RPMI7951 (cell line): ENCODE results near the gene KCNMA1. TPM values are rescaled to one million over a fixed set of nuclear protein-coding genes. Genes with fewer than 3 reads are reported as not detected.
"Not testable (repeated sequence)": the region's sequence is repeated elsewhere in the genome, so short reads cannot be mapped to it uniquely, and the experiment has no call there.

Source experiments
- DNase-seq: peaks from one replicate; pipeline ENCODE4 v3.0.0-alpha.2; 2012; ENCODE audit warnings: low read depth
- total RNA-seq: library from RNA; depleted of rRNA; stranded (reverse); fragments of >200 nt; shearing (Covaris generic); gene quantifications from 2 replicates; pipeline ENCODE4 v1.2.3, GENCODE V29; 2014

KCNMA1 gene
- total RNA-seq, 1 experiment from 2014 or later = 47.7 TPM

DNA sequence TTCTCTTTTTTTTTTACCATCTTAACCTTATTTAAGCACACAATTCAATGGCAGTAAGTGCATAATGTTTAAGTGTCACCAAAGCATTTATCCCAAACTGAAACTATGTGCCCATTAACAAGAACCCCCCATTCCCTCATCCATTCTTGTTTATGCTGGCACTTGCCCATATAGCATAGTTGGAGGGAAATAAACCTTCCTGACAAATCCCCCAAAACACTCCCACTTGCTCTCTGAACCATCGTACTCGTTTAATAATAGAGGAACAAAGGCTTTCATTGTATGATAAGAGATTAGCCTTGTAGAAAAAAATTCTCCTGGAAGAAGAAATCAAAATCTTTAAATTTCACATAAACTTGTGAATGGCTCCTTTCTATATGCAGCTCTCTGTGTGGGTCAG lies 26.4 kb upstream of the KCNMA1 start:
- no peak for DNase-seq

DNA sequence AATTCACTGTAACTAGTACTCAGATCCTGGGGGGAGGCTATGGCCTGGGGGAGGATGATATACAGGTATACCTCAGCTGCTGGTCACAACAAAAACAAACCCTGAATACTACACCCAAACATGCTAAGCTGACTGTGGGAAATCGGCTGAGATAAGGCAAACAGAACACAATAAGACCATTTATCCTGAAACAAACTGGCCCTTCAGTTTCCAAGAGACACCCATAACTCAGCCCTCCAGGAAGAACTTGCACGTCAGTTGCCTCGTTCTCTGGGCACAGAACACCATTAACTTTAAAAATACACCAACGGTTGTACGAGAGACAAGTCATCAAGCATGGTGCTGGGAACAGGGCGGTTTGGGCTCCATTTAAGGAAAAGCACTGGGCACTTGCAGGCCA lies 24.1 kb upstream of the KCNMA1 start:
- DNase-seq = peak; percentile 50

DNA sequence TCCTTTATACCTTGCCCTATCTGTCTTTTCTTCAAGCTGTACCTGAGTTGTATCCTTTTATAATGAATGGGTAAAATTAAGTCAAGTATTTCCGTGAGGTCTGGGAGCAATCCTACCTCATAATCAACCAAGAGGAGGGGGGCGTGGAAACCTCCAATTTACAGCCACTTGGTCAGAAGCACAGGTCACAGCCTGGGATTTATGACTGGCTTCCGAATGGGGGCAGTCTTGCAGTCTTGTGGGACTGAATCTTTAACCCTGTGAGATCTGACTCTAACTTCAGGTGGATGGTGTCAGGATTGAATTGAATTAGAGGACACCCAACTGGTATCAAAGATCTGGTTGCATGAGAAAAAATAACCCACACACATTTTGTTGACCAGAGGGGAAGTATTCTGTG lies 23.5 kb upstream of the KCNMA1 start:
- DNase-seq = no peak

DNA sequence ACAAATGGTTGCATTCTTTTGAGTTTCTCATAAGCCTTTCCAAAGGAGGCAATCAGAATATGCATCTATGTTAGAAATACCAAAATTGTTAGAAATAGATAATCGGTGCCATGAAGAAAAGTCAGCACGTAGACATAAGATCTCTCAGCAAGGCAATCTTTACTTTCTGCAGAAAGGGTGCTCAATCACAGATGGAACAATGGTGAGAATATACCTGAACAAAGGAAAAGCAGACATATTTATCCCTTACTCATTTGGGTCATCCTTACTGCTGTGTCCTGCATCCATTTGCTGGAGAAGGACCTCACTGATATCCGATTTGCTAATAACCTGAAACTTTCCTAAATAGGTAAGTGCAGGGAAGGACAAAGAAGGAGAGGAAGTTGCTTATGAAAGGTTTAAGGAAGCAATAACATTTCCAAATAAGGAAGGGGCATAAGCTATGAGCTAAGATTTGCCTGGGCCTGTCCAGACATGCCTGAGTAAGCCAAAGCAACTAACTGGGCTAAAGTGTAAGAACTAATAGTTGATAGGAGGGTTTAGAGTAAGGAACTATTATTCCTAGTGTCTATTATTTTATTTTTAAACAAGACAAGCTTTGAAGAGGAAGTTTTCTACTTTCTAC lies 21.6 kb upstream of the KCNMA1 start:
- not testable (repeated sequence) for DNase-seq

- no peak for DNase-seq
These were observed 15.6 kb upstream of the KCNMA1 start for GRCh38 chr10:77653210-77653609.

- no peak for DNase-seq
These were observed 12.0 kb upstream of the KCNMA1 start for GRCh38 chr10:77649333-77650331.

GRCh38 chr10:77648472-77648871 lies 10.9 kb upstream of the KCNMA1 start:
- DNase-seq = no peak

DNA sequence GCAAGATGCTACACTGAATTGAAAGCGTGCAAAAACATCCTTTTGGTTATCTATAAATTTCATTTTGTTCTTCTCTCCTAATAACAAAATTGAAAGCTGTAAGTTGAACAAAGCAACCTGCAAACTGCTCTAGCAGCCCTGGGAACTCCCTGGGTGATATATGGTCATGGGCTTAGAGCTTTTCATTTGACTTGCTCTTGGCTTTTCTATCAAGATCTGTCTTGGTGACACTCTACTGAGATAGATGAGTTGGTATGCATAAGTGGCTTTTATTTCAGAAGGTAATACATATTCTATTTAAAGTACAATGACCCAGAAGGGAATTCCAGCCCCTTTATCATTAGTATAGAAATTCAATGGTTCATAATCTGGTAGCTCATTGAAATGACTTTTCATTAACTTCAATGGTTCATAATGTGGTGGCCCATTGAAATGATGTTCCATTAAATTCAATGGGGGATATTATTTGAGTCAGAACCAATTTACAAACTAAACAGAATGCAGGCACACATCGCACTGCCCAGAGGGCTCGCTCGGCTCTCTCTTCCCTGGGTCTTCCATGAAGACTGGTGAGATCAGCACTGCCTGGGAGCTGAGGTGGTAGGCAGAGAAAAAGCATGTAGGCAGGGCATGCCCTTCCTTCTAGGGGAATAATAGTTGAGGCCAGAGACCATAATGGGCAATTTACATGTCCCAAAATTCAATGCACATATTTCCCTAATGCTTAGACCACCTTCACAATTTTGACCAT lies 10.1 kb upstream of the KCNMA1 start:
- DNase-seq = no peak

DNA sequence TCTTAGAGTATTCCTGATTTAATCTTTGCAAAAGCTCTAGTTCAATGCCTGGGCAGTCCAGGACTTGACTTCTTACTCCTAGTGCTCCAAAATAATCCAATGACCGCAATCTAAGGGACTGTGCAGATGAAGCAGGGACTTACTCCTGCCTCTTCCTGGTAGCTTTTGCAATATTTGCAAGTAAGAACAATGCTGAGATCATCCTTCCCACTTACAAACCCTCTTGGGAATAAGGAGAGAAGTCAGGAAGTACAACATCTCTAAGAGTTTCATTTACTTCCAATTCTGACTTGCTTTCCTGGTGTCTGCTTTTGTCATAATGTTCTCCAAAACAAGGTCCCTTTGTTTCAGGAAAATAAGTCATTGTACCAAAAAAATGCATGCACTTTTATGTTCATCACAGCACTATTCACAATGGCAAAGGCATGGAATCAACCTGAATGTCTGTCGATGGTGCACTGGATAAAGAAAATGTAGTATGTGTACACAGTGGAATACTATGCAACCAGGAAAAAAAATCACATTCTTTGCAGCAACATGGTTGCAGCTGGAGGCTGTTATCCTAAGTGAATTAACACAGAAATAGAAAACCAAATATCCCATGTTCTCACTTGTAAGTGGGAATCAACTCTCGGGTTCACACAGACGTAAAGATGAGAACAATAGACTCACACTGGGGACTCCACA lies 7.1 kb upstream of the KCNMA1 start:
- DNase-seq = no peak

GRCh38 chr10:77643795-77644468 lies 6.3 kb upstream of the KCNMA1 start:
- DNase-seq = peak; percentile 71

- peak; percentile 73 for DNase-seq
These were observed 4.3 kb upstream of the KCNMA1 start for GRCh38 chr10:77641788-77642397.

GRCh38 chr10:77641344-77641743 lies 3.7 kb upstream of the KCNMA1 start:
- DNase-seq = no peak

GRCh38 chr10:77640167-77640566 lies 2.6 kb upstream of the KCNMA1 start:
- DNase-seq = no peak

- no peak for DNase-seq
These were observed 2.1 kb upstream of the KCNMA1 start for GRCh38 chr10:77639756-77640155.

DNA sequence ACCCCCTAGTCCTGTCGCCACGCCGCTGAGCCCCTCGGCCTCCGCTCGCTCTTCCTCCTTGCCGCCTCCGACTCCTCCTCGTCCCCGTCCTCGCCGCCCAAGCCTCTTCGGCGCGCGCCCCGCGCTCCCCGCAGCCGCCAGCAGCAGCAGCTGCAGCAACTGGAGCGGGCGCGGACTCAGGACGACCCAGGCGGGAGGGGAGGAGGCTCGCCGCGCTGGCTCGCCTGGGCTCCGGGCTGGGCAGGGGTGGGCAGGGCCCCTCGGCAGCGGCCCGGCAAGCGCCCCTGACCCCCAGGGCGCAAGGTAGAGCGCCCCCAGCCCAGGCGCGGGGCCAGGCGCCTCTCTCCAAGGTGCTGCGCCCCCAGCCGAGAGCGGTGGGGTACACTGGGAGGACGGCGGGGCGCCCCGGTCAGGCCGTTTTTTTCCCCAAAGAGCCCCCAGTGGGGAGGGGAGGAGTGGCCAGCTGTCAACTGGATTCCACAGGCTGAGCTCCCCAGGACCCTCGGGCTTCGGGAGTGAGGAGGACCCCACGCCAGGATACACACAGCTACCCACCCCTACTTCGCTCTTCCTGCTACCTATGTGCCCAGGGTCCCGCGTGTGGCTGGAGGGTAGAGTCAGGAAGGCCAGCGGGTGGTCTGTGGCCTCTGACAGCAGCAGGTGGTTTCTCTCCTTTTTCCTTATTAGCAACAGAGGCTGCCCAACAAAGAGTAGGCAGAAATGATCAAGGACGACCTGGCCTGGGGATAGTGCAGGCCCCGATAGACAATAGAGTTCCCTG lies 903 bp upstream of the KCNMA1 start:
- peak; percentile 50 for DNase-seq

- no peak for DNase-seq
These were observed 559 bp downstream of the KCNMA1 start for GRCh38 chr10:77636967-77637531.

DNA sequence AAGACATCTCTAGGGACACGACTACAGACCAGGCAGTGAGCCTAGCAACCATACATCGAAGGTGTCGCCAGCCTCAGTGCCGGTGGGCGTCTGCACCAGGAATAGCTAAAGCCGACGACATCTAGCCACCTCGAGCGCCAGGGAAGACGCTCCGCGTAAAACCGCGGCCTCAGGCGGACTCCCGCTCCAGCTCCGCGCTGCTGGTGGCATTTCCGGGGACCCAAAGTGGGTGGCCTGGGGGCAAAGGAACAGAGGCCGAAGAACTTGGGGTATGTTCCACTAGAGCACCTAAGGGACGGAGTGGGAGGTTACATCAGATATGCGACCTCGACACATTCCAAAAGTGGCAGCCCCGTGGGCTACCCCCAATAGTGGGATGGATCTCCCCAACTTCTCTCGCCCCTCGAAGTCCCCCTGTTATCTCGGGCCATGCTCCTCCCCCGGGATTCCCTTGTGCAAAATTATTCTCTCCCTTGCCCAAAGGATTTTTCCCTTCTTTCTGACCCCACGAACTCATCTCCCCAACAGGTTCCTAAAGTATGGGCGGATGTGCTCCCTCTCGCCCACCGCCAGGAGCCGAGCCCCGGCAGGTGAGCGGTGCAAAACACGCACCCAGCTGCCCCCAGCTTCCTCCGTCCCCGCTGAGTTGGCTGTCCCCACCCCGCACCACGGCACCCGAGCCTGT lies 1.2 kb downstream of the KCNMA1 start:
- no peak for DNase-seq

DNA sequence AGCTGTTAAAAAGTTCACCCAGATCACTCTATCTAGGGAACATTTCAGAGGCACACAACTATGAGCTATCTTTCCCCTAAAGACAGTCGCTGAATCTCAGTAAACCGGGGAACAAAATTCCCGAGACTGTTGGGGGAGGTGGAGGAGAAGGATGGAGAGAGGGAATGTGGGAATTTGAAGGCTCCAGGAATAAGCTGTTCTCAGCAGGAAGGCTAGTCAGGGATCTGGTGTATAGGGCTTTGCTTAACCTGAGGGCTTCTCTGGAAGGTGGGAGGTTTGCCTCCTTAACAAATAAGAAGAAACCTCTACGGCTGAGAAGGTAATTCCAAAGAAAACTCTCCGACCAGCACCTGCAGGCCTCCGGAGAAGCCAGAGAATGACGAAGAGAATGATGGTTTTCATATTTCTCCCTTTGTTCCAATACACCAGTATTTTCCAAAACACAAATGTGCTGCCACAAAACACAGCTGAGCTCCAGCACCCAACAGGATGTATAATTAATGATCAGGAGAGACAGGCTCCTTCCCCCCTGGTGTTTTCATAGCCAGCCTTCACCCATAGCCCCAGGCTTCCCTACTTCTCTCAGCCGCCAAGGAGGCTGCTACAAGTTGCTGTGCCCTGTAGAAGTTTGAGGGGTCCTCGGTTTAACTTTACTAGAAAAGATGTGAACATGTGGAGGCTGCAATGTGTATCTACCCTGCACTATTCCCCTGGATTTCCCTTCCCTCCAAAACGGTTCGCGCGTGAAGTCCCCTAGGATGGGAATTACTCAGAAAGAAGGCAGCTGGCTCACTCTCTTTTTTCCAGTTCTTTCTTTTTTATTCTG lies 2.0 kb downstream of the KCNMA1 start:
- peak; percentile 55 for DNase-seq
